Activated CD8-positive, alpha-beta memory T cell treated with anti-CD3 and anti-CD28 coated beads for 36 hours (primary cell): ENCODE measurements around the gene PHLDA1. TPM values are rescaled to one million over a fixed set of nuclear protein-coding genes. Genes with fewer than 3 reads are reported as not detected.

Experiments
- CTCF ChIA-PET: fragments of 350-600 bp; sonication (Branson Sonifier 250); formaldehyde crosslinking; loops from one replicate; lab custom pipeline; 2021; ENCODE audit warnings: antibody characterized with exemption; lab: Charles Lee
- POLR2A ChIA-PET: fragments of 350-600 bp; sonication (Branson Sonifier 250); formaldehyde crosslinking; loops from one replicate; lab custom pipeline; 2021; ENCODE audit warnings: antibody characterized with exemption; lab: Charles Lee
- total RNA-seq, 2 experiments: library from RNA; stranded (reverse); gene quantifications; one replicate each; pipeline ENCODE4 v1.2.3, GENCODE V29; 2021

The PHLDA1 gene
- total RNA-seq, 2 experiments from 2014 or later: 62.8 to 63.6 TPM

GRCh38 chr12:75981247-75982168 is 50.1 kb downstream of the PHLDA1 start:
- CTCF ChIA-PET: no interaction called here
- POLR2A ChIA-PET: interaction anchor here (1.3 kb wide), 1 partner anchor 50 kb away, joined by 3 read pairs; the partner anchor contains the start of gene PHLDA1

GRCh38 chr12:75979181-75979580 is 52.4 kb downstream of the PHLDA1 start:
- POLR2A ChIA-PET: interaction anchor here (0.9 to 2.6 kb wide), 3 partner anchors 40 to 52 kb away, joined by 3 to 21 read pairs (median 4); partner anchors contain the start of gene PHLDA1
- CTCF ChIA-PET: interaction anchor here (1.1 to 2.0 kb wide), 4 partner anchors 12 to 41 kb away, joined by 3 to 10 read pairs (median 4); no protein-coding TSS in a partner anchor

- POLR2A ChIA-PET: interaction anchor here (0.6 to 2.6 kb wide), 6 partner anchors 10 to 56 kb away, joined by 3 to 21 read pairs (median 4); partner anchors contain the start of gene PHLDA1
- CTCF ChIA-PET: interaction anchor here (1.1 to 2.0 kb wide), 4 partner anchors 12 to 42 kb away, joined by 3 to 10 read pairs (median 4); no protein-coding TSS in a partner anchor
Observed at GRCh38 chr12:75978677-75979076, 52.9 kb downstream of the PHLDA1 start.

DNA sequence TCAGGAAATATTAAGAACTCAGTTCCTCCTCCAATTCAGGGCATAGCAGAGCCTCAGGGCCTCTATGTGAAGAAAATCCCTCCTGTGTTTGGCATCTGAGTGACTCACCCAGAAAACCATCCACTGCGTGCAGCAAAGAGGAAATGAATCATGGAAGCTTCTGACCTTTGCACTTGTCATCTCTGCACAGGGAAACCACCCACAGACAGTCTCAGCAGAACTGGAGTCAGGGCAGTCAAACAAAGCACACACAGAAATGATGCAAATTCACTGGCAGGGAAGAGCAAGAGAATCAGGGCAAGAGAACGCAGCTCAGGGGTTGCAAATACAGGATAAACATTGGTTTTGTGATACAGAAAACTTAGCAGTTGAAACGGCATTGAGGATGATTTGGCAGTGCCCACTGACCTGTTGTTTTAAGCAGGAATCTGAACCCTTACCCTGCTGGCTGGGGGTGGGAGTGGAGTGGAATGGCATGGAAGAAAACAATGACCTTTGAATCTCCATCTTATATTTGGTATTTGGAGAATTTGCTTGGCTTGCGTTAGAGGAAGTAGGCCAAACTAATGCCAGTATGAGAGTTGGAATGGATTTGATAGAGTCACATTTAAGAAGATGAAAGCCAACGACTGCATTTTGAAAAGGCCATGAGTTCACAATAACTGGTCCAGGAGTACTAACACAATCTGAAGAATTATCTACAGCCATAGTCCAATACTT is 53.5 kb downstream of the PHLDA1 start:
- ChIA-PET CTCF (interaction anchor here (0.6 to 2.0 kb wide), 8 partner anchors 12 to 396 kb away, joined by 3 to 10 read pairs (median 4); no protein-coding TSS in a partner anchor), POLR2A (interaction anchor here (0.6 to 2.6 kb wide), 8 partner anchors 10 to 468 kb away, joined by 3 to 21 read pairs (median 4); partner anchors contain the start of gene PHLDA1)

DNA sequence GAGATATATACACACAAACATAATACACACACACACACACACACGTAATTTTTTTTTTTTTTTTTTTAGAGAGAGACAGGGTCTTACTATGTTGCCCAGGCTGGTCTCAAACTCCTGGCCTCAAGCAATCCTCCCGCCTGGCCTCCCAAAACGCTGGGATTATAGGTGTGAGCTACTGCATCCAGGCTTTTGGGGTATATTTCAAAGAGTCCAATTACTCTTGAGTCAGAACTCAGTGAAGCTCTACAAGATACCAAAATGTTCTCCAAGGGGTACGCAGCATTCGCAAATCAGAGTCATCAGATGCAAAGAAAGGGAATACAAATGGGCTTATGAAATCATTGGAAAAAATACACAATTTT is 54.0 kb downstream of the PHLDA1 start:
- POLR2A ChIA-PET: interaction anchor here (0.6 to 2.6 kb wide), 5 partner anchors 9 to 467 kb away, joined by 3 to 21 read pairs (median 3); partner anchors contain the start of gene PHLDA1
- CTCF ChIA-PET: interaction anchor here (0.6 to 2.0 kb wide), 6 partner anchors 12 to 396 kb away, joined by 3 to 10 read pairs (median 4); no protein-coding TSS in a partner anchor

- ChIA-PET POLR2A (no interaction called here), CTCF (interaction anchor here (1.0 to 1.3 kb wide), 2 partner anchors 13 to 161 kb away, joined by 3 to 4 read pairs; no protein-coding TSS in a partner anchor)
Observed at GRCh38 chr12:75976913-75977312, 54.7 kb downstream of the PHLDA1 start.

- ChIA-PET POLR2A (no interaction called here), CTCF (no interaction called here)
Observed at GRCh38 chr12:75976113-75976512, 55.5 kb downstream of the PHLDA1 start.

GRCh38 chr12:75975702-75976101 is 55.9 kb downstream of the PHLDA1 start:
- POLR2A ChIA-PET: no interaction called here
- CTCF ChIA-PET: interaction anchor here (0.7 to 1.0 kb wide), 2 partner anchors 13 to 41 kb away, joined by 3 to 4 read pairs; no protein-coding TSS in a partner anchor

Other genes with a start within 250 kb of the PHLDA1 start
- 100 to 1,000 TPM; 938 to 984 TPM for gene NAP1L1, start 52.9 kb upstream of the PHLDA1 start, total RNA-seq